Fibroblast of the conjunctiva (primary cell): ENCODE data around the gene EIF6.
"Not testable (repeated sequence)": the region's sequence is repeated elsewhere in the genome, so short reads cannot be mapped to it uniquely, and the experiment has no call there.

ENCODE experiments used
- DNase-seq: peaks from one replicate; pipeline ENCODE4 v3.0.0-alpha.2; 2010; ENCODE audit warnings: low read depth

The EIF6 gene

GRCh38 chr20:35284267-35284991 is at the start of gene EIF6:
EIF6 (minus strand) TSS chr20:35284772; CDS start chr20:35284487, 285 bp downstream.
- peak; percentile 77 for DNase-seq

DNA sequence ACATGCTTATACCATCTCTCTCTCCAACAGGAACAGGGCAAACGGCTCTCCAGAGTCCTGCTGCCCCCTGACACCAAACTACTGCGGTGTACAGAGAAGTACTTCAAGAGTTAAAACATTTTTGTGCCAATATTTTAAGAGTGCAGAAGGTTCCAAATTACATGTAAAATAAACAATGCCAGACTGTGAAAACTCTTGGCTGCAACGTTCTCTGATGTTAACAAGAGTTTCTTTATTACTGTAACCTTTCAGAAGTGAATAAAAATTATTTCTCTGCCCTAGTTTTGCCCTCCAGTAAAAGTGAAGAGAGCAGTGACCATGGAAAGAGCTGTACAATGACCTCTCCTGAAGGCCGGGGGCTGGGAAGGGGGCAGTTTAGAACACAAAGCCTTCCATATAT is 49.0 kb upstream of the EIF6 start:
- no peak for DNase-seq

GRCh38 chr20:35332540-35333200 is 48.1 kb upstream of the EIF6 start:
- DNase-seq = no peak

DNA sequence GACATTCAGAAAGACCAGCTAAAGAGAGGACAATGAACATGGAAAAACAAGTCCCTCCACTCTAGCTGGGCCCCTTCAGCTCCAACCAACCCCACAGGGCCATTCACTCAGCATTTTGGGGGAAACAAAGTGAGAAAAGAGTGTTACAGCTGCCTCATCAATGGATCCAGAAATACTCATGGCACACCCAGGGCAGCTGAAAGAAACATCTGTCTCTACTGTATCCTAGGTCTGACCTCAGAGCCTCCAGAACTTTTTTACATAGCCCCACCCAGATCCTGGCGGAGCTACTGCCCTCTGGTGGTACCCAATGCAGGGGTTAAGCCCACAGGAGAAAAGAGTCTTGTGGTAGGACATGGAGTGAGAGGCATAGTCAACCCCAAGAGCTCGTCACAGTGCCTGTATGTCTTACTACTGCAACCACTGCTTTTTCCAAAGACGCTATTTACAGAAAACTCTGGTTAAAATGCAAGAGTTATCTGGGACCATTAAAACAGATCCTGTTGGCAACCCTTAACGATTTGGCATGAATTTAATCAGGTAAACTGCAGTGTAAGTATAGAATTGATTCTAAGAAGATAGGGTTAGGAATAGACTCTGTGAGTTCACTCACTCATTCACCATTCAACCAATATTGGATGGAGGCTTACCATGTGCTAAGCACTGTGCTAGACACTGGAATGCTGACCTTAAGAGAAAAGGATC is 45.0 kb upstream of the EIF6 start:
- DNase-seq = no peak

DNA sequence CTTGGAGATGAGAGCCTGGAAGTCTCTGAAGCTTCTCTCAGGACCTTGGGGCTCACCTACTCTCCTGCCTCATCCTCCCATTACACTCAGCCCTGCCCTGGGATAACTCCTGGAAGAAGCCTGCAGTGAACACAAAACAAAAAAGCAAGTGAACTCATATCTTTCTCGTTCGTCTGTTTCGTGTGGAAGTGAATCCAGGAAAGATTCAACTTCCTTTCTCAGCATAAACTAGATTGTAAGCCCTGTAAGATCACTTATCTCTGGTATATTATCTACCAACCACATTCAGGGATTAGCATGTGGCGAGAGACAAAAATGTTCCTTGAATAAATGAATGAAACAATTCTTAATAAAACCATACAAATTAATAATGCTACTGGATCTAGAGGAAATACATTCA is 44.1 kb upstream of the EIF6 start:
- no peak for DNase-seq

DNA sequence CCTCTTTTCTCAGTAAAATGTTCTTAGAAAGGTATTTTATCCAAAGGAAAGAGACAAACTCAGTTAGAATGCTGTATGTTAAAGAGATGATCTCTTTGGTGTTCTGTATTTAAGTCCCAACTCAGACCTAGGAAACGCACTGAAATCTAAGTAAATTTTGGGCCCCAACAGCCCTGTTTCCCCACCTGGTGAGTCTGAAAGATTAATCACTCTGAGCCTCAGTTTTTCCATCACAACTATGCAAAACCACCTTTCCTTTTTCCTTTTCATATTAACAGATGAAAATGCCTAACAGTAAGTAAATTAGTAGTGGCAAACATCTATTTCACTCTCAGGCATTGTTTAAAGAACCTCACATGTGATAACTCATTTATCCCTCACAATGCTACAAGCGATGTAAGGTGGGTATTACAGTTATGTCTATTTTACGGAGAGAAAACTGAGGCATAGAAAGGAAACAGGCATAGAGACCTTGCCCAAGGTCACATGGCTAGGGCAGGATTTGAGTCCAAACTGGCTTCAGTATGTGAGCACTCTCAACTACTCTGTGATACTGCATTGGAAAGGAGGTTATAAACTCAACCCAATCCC is 43.6 kb upstream of the EIF6 start:
- no peak for DNase-seq

DNA sequence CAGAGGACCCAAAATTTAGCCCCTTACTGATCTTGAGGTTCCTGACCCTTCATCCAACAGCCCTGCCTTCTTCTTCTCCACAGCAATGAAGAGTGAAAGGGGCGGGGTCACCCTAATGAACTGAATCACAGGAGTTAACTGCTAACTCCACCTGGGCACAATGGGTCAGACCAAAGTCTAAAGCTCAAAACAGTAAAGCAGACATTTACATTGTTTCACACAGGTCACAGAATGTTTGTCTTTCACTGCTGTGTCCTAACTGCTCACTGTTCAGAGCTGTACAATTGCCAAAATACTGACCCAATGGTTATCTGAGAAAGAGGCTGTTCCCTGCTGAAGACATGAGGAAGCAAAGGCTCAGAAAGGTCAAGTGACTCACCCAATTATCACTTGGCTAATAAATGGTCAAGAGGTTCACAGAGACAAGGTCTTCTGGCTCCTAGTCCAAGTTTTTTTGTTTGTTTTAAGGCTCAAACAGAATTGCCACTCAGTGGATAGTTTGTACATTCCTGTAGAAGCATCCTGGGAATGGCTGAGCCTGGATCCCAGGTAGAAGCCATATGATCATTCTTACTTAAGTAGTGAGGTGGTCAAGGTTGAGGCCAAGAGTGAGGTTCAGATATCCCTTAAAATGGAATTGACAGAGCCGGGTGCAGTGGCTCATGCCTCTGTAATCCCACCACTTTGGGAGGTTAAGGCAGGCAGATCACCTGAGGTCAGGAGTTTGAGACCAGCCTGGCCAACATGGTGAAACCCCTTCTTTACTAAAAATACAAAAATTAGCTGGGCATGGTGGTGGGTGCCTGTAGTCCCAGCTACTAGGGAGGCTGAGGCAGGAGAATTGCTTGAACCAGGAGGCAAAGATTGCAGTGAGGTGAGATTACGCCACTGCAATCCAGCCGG is 42.8 kb upstream of the EIF6 start:
- DNase-seq = no peak

DNA sequence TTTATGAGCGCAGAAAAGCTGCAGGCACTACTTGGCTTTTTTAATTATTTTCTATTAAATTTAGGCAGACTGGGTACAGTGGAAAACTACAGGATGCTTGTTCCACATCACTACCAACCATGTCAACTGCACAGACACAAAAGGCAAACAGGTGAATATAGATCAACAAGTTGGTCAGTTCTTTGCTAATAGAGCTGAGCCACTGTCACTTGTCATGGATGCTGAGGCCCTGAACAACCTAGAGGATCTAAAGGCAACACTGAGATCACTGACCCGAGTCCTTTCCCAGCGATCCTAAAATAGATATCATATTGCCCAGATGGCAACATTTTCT is 42.1 kb upstream of the EIF6 start:
- DNase-seq = no peak

GRCh38 chr20:35326021-35326739 is 41.6 kb upstream of the EIF6 start:
- no peak for DNase-seq

GRCh38 chr20:35325401-35325800 is 40.8 kb upstream of the EIF6 start:
- no peak for DNase-seq

DNA sequence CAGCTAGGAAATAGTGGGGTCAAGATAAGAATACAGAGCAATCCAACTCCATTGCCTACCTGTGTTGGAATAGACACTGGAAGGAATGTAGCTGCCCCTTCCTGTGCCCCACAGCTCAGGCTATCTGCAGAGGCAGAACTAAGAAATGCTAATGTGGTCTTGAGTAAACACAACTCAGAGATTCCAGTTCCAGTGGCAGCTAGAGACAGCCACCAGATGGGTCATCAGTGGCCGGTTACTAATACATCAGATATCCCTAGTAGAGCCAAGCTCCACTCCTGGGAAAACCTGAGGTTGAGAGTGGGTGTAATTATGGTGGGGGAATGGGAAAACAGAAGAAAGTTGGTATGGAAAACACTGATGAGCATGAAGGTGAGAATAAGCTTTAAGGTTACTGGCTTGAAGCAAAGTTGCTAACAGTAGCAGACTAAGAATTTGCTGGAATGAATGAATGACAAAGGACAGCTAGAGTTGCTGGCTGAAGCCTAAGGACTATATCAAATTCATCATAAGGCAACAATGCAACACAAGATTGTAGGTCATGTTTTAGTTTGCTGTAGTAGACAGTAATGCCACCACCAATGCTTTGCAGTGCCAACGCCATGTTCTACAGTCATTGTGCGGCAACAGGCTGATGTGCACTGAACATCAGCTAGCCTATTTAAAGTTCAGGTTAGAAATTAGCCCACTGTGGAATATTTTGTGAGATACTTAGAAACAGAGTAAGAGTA is 36.0 kb upstream of the EIF6 start:
- DNase-seq = no peak

DNA sequence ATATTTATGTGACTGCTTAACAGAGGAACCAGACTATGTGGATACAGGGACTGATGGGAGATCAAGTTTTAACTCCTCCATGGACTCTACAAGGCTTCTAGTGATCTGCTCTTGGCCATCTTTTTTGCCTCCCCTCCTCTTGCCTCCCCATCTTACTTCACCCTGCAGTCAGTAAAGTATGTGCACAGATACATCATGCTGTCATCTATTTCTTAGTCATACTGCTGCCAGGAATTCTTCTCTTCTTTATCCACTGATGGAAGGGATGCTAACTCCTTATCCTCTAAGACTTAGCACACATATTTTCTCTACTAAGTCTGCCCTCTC is 35.3 kb upstream of the EIF6 start:
- DNase-seq = no peak

DNA sequence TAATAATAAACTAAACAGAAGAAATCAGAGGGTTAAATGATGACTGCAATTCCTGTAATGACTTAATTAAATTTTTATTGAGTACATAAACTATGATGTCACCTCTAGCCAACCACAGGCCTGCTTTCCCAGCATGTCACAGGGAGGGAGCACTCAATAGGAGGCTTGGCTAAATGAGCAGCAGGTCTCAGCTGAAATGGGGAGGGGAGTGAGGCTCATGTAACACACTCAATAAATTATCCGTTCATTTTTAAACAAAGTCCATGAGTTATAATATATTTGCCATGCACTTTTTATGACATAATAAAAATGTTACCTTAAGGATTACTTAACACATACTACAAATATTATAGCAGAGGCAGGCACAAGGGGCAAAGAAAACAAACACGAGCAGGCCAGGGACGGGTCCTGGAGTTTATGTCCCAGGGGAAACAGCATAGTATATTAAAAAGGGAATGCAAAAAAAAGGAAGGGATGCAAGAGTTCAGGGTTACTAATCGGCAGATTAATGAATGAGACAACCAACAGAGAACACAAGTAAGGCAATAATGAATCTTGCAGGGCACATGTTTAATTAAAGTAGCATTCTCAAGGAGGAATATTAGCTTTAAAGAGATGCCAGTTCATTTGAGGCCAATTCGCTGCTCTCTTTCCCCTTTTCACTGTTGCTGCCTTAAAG is 34.8 kb upstream of the EIF6 start:
- DNase-seq = no peak

DNA sequence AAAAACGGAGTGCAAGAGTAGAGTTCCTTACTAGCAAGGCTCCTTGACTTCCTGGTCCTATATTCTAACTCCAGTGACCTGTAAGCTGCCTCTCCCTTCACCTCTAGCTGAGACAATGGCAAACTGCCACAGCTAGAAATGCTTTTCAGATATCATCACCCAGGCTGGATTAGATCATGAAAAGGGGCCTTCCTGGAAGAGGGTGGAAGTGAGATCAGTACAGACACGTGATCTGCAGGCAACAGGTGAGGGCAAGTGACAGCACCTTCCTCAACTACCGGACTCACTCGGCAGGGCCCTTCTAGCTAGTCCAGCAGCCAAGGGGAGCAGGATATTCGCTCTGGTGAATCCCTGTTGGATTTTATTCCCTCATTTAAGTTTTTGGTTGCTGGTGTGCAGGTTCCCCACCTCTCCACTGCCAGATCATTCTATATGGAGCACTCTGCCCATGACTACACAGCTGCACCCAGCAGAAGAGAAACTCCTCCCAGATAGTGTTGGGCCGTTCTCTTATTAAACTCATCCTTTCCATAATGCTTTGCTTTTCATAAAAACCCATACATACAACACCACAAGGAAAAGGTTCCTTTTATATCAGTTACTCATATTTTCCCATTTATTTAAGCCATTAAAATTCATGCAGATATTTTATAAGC is 34.1 kb upstream of the EIF6 start:
- DNase-seq = no peak

- no peak for DNase-seq
Observed at GRCh38 chr20:35317416-35318210, 33.0 kb upstream of the EIF6 start.

- DNase-seq = no peak
Observed at GRCh38 chr20:35316086-35316485, 31.5 kb upstream of the EIF6 start.

- DNase-seq = not testable (repeated sequence)
Observed at GRCh38 chr20:35315632-35316020, 31.1 kb upstream of the EIF6 start.

DNA sequence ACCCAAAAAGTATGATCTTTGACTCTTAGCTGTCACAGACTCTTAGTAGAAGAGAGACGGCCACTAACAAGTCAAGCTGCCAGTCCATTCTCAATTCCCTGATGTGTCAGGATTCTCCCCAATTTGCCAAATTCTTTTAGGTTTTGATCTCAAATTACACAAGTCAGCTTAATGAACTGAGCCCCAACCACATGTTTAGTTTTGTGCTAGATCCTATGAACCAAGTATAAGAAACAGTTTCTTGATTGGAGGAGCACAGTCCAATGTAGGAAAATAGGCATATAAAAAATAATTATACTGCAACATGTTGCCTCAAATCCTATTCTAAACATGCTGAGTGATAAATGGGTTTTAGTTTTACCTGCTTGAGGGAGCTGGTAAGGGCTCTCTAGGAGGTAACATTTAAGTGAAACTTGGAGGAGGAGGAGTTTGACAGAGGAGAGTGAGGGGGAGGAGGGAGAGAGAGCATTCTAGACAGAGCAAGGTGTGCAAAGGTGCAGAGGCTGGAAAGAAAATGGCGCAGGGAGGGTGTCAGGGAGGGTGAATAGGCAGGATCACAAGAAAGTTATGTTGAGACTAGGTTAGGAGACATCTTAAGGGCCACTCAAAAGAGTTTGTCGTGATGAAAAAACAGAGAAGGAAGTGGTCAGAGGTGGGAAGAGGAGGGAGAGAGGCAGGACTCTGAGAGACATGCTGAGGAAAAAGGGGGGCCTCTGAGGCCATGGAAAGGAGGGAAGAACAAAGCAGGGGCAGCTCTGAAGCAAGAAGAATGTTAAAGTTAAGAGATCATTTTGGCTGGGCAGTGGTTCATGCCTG is 30.5 kb upstream of the EIF6 start:
- no peak for DNase-seq
